HG03521 (cell line): ENCODE results near the gene ENSA.
"Not testable (repeated sequence)": the region's sequence is repeated elsewhere in the genome, so short reads cannot be mapped to it uniquely, and the experiment has no call there.

ENCODE experiments used
- ATAC-seq: cut with Tn5 transposase; IDR thresholded peaks from one replicate; pipeline ENCODE4 v1.9.1; 2021; ENCODE audit warnings: mild to moderate bottlenecking, moderate library complexity; ENCODE audit not compliant: unreplicated experiment

ENSA gene

GRCh38 chr1:150622303-150622975 lies 7.0 kb downstream of the ENSA start:
- no peak for ATAC-seq

GRCh38 chr1:150621497-150622302 lies 7.7 kb downstream of the ENSA start:
- ATAC-seq, result no peak

GRCh38 chr1:150620919-150621318 lies 8.5 kb downstream of the ENSA start:
- ATAC-seq, result no peak

GRCh38 chr1:150619576-150620509 lies 9.6 kb downstream of the ENSA start:
- no peak for ATAC-seq

GRCh38 chr1:150615346-150616201 lies 13.8 kb downstream of the ENSA start:
- no peak for ATAC-seq

- ATAC-seq, result no peak
Measured at GRCh38 chr1:150613061-150613920, 16.1 kb downstream of the ENSA start.

- ATAC-seq, result no peak
Measured at GRCh38 chr1:150612014-150612345, 17.4 kb downstream of the ENSA start.

- ATAC-seq, result no peak
Measured at GRCh38 chr1:150610576-150610975, 18.8 kb downstream of the ENSA start.

- ATAC-seq, result no peak
Measured at GRCh38 chr1:150609732-150610131, 19.7 kb downstream of the ENSA start.

GRCh38 chr1:150606463-150607142 lies 22.8 kb downstream of the ENSA start:
- no peak for ATAC-seq

- not testable (repeated sequence) for ATAC-seq
Measured at GRCh38 chr1:150605451-150605731, 24.0 kb downstream of the ENSA start.

GRCh38 chr1:150604226-150604588 lies 25.2 kb downstream of the ENSA start:
- no peak for ATAC-seq

GRCh38 chr1:150603711-150604110 lies 25.7 kb downstream of the ENSA start:
- ATAC-seq, result no peak

- ATAC-seq, result not testable (repeated sequence)
Measured at GRCh38 chr1:150602372-150602771, 27.0 kb downstream of the ENSA start.

- ATAC-seq, result no peak
Measured at GRCh38 chr1:150601540-150601939, 27.9 kb downstream of the ENSA start.

GRCh38 chr1:150598346-150598745 lies 31.1 kb downstream of the ENSA start:
- ATAC-seq, result not testable (repeated sequence)

GRCh38 chr1:150596976-150597375 lies 32.4 kb downstream of the ENSA start:
- ATAC-seq, result no peak

GRCh38 chr1:150596095-150596892 lies 33.1 kb downstream of the ENSA start:
- no peak for ATAC-seq
